ENCODE measurements around the gene RING1.

Gene RING1

DNA sequence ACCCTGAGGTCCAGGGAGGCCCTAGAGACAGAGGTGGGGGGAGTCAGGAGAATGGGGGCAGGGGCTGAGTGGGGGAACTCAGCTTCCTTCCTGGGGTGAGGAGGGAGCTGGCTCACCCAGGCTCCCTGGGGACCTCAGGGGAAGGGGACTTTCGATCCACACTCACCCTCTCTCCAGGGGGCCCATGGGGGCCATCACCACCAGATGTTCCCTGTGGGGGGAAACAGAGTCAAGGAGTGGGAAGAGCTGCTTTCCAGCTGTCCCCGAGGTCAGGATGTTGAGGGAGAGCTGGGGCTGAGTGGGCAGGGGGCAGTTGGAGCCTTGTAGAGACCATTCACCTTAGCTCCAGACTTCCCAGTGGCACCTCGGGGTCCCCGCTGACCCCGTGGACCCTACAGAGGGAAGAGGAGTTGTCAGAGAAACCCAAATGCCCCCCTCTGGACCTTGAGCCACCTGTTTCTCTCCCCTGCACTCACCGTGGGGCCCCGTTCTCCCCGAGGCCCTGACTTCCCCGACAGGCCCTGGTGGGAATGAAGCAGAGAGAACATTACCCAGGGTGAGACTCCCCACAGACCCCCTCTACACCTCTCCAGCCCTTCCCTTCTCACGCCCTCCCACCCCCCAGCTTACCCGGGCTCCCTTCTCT is 34.6 kb upstream of the RING1 start:
- Histone ChIP-seq H3K4me1 (ENCODE audit: low read length) (no peaks in the 10 kb centered on the region), H3F3A (ENCODE audit: insufficient read depth, low read length) (no peaks in the 10 kb centered on the region), H3K4me2 (ENCODE audit: low read depth, low read length) (no peak overlapping the region), H3K79me2 (ENCODE audit: low read length) (no peaks in the 10 kb centered on the region), H3K36me3 (replicated peaks; ENCODE audit: insufficient read depth, low read length) (no peaks in the 10 kb centered on the region), H3K9me3 (replicated peaks; ENCODE audit: insufficient read depth, low read length) (no peaks in the 10 kb centered on the region), H3K27me3 (replicated peaks; ENCODE audit: insufficient read depth, low read length) (peaks cover 45% of the 10 kb centered on the region), H4K20me1 (ENCODE audit: insufficient read depth, low read length) (no peaks in the 10 kb centered on the region), H3K9ac (ENCODE audit: low read length) (no peak overlapping the region), H2AFZ (ENCODE audit: low read length) (no peak overlapping the region), H3K27ac (ENCODE audit: low read length) (no peak overlapping the region), H3K4me3 (ENCODE audit: low read length) (no peak overlapping the region), H3K9me2 (replicated peaks; ENCODE audit: insufficient read depth, low read length) (no peaks in the 10 kb centered on the region)
- TF ChIP-seq, protein P1, sequence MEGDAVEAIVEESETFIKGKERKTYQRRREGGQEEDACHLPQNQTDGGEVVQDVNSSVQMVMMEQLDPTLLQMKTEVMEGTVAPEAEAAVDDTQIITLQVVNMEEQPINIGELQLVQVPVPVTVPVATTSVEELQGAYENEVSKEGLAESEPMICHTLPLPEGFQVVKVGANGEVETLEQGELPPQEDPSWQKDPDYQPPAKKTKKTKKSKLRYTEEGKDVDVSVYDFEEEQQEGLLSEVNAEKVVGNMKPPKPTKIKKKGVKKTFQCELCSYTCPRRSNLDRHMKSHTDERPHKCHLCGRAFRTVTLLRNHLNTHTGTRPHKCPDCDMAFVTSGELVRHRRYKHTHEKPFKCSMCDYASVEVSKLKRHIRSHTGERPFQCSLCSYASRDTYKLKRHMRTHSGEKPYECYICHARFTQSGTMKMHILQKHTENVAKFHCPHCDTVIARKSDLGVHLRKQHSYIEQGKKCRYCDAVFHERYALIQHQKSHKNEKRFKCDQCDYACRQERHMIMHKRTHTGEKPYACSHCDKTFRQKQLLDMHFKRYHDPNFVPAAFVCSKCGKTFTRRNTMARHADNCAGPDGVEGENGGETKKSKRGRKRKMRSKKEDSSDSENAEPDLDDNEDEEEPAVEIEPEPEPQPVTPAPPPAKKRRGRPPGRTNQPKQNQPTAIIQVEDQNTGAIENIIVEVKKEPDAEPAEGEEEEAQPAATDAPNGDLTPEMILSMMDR (IDR thresholded peaks at IDR 0.05; ENCODE audit: low read length): no peak
- no peak for TF ChIP-seq EZH2 (optimal IDR thresholded peaks at IDR 0.05; ENCODE audit: low read depth, low read length)
- no peak for TF ChIP-seq EZH2phosphoT487 (IDR thresholded peaks at IDR 0.05; ENCODE audit: low read length)
- DNase-seq: no peak

DNA sequence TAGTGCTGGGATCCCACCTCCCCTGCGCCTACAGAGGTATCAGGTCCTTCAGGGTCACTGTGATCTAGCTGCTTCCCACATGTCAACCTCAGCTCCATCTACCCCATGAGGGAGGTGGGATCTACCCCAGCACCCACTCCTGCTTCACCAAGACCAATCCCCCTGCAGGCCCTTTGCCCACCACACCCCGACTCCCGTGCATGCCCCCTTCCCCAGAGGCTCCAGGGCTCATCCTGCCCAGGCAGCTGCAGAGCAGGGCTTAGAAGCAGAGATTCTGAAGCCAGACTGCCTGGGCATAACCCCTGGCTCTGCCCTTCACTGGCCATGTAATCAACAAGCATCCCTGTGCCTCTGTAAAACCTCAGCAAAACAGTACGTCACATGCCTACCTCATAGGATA is 33.5 kb upstream of the RING1 start:
- H4K20me1 ChIP-seq (ENCODE audit: insufficient read depth, low read length): no peaks in the 10 kb centered on the region
- no peaks in the 10 kb centered on the region for H3K9me3 ChIP-seq (replicated peaks; ENCODE audit: insufficient read depth, low read length)
- no peaks in the 10 kb centered on the region for H3F3A ChIP-seq (ENCODE audit: insufficient read depth, low read length)
- H3K27ac ChIP-seq (ENCODE audit: low read length): no peak overlapping the region
- H3K4me3 ChIP-seq (ENCODE audit: low read length): no peak overlapping the region
- no peaks in the 10 kb centered on the region for H3K79me2 ChIP-seq (ENCODE audit: low read length)
- no peaks in the 10 kb centered on the region for H3K9me2 ChIP-seq (replicated peaks; ENCODE audit: insufficient read depth, low read length)
- no peak overlapping the region for H3K4me2 ChIP-seq (ENCODE audit: low read depth, low read length)
- no peaks in the 10 kb centered on the region for H3K36me3 ChIP-seq (replicated peaks; ENCODE audit: insufficient read depth, low read length)
- H3K9ac ChIP-seq (ENCODE audit: low read length): no peak overlapping the region
- no peak for DNase-seq
- H3K4me1 ChIP-seq (ENCODE audit: low read length): no peaks in the 10 kb centered on the region
- H2AFZ ChIP-seq (ENCODE audit: low read length): no peak overlapping the region
- TF ChIP-seq EZH2 (optimal IDR thresholded peaks at IDR 0.05; ENCODE audit: low read depth, low read length): no peak
- no peak for TF ChIP-seq EZH2phosphoT487 (IDR thresholded peaks at IDR 0.05; ENCODE audit: low read length)
- TF ChIP-seq, protein P1 (IDR thresholded peaks at IDR 0.05; ENCODE audit: low read length): no peak
- peaks cover 45% of the 10 kb centered on the region for H3K27me3 ChIP-seq (replicated peaks; ENCODE audit: insufficient read depth, low read length)

DNA sequence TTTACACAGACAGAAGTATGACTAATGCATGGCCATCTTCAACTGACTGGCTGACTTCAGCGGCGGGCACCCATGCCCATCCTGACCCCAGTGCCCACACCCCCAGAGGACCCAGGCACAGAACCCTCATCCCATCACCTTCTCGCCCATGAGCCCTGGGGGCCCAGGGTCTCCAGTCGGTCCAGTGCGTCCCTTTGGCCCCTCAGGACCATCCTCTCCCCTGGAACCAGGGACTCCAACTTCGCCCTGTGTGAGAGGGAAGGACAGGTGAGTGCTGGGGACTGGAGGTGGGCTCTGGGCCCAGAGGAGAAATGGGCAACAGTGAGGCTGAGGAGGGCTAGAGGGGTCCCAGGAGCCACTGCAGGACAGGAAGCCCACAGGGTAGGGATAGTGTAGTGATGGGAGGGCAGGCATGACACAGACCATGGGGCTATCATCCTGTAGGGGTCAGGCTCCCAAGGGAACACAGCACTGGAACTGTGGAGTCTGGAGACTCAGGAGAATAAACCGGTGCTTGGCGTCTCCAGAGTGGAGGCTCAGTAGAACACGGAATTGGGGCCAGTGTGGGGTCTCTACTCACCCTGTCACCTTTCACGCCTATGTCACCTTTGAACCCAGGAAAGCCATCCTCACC is 32.7 kb upstream of the RING1 start:
- Histone ChIP-seq H2AFZ (ENCODE audit: low read length) (no peak overlapping the region), H3K27me3 (replicated peaks; ENCODE audit: insufficient read depth, low read length) (peaks cover 45% of the 10 kb centered on the region), H3K4me1 (ENCODE audit: low read length) (no peaks in the 10 kb centered on the region), H3K27ac (ENCODE audit: low read length) (no peak overlapping the region), H3K36me3 (replicated peaks; ENCODE audit: insufficient read depth, low read length) (no peaks in the 10 kb centered on the region), H3K9ac (ENCODE audit: low read length) (no peak overlapping the region), H3K9me2 (replicated peaks; ENCODE audit: insufficient read depth, low read length) (no peaks in the 10 kb centered on the region), H3K4me3 (ENCODE audit: low read length) (no peak overlapping the region), H3F3A (ENCODE audit: insufficient read depth, low read length) (no peaks in the 10 kb centered on the region), H3K79me2 (ENCODE audit: low read length) (no peaks in the 10 kb centered on the region), H4K20me1 (ENCODE audit: insufficient read depth, low read length) (no peaks in the 10 kb centered on the region), H3K9me3 (replicated peaks; ENCODE audit: insufficient read depth, low read length) (no peaks in the 10 kb centered on the region), H3K4me2 (ENCODE audit: low read depth, low read length) (no peak overlapping the region)
- TF ChIP-seq, protein P1 (IDR thresholded peaks at IDR 0.05; ENCODE audit: low read length): no peak
- TF ChIP-seq EZH2phosphoT487 (IDR thresholded peaks at IDR 0.05; ENCODE audit: low read length) (no peak), EZH2 (optimal IDR thresholded peaks at IDR 0.05; ENCODE audit: low read depth, low read length) (no peak)
- DNase-seq: no peak
